ENCODE data around the gene SLC7A14. TPM values are rescaled to one million over a fixed set of nuclear protein-coding genes. Genes with fewer than 3 reads are reported as not detected.
A peak's percentile ranks its signal among the peaks of the same experiment; 100 is the strongest.

Gene SLC7A14
- total and polyA plus RNA-seq, 10 of the 15 experiments (the other 5 are each of a cell fraction or from before 2014, with no cell fraction given) = not detected

- TF ChIP-seq CEBPZ (IDR thresholded peaks at IDR 0.05; ENCODE audit: low read depth, low read length) (no peak), ZNF274 (IDR thresholded peaks at IDR 0.05; ENCODE audit: insufficient read depth, insufficient read length) (no peak), STAT1 (conservative IDR thresholded peaks at IDR 0.05) (no peak), POLR2AphosphoS2 (IDR thresholded peaks at IDR 0.05; ENCODE audit: low read depth, low read length) (no peak), BCL11A (IDR thresholded peaks at IDR 0.05; ENCODE audit: low read depth, low read length) (peak; percentile 97), SMAD5 (IDR thresholded peaks at IDR 0.05; ENCODE audit: low read depth) (no peak), TCF3 (IDR thresholded peaks at IDR 0.05; ENCODE audit: borderline replicate concordance, insufficient read depth, low read depth, low read length) (no peak), ATF2 (IDR thresholded peaks at IDR 0.05; ENCODE audit: low read length) (peak; percentile 98), STAT3 (IDR thresholded peaks at IDR 0.05; ENCODE audit: low read depth, low read length) (no peak), ATF7 (IDR thresholded peaks at IDR 0.05; ENCODE audit: low read depth) (peak; percentile 65), E2F8 (IDR thresholded peaks at IDR 0.05; ENCODE audit: low read depth, partially characterized antibody) (no peak), IRF5 (IDR thresholded peaks at IDR 0.05; ENCODE audit: borderline replicate concordance) (no peak), RFX5 (IDR thresholded peaks at IDR 0.05; ENCODE audit: low read depth, low read length) (no peak), FOXM1 (IDR thresholded peaks at IDR 0.05; ENCODE audit: low read depth, low read length) (peak; percentile 99), CBX5 (IDR thresholded peaks at IDR 0.05; ENCODE audit: low read depth) (peak; percentile 95), EP300 (IDR thresholded peaks at IDR 0.05; ENCODE audit: borderline replicate concordance in 1 of 2, control insufficient read depth in 1 of 2, low read depth in 2 of 2, low read length in 2 of 2) (peak; percentile 37 to 44; a peak in 2 of 4 replicates), SMC3 (IDR thresholded peaks at IDR 0.05; ENCODE audit: borderline replicate concordance, low read length) (no peak), PML (IDR thresholded peaks at IDR 0.05; ENCODE audit: low read length) (peak; percentile 91), FOS (IDR thresholded peaks at IDR 0.05; ENCODE audit: borderline replicate concordance, extremely low read depth, insufficient read length) (no peak), BACH1 (IDR thresholded peaks at IDR 0.05; ENCODE audit: borderline replicate concordance) (no peak), RAD21 (IDR thresholded peaks at IDR 0.05; ENCODE audit: insufficient read depth, low read depth, low read length) (no peak), PAX8 (IDR thresholded peaks at IDR 0.05) (no peak), NR2C2 (IDR thresholded peaks at IDR 0.05; ENCODE audit: borderline replicate concordance, control insufficient read depth, insufficient read length, low read depth) (no peak)
Measured at GRCh38 chr3:170632780-170633179, 46.9 kb upstream of the SLC7A14 start (continued).
